ENCODE data around the gene RNU6-1. TPM values are rescaled to one million over a fixed set of nuclear protein-coding genes. Genes with fewer than 3 reads are reported as not detected.

Gene RNU6-1
- total and polyA plus RNA-seq, 12 donors: not detected

DNA sequence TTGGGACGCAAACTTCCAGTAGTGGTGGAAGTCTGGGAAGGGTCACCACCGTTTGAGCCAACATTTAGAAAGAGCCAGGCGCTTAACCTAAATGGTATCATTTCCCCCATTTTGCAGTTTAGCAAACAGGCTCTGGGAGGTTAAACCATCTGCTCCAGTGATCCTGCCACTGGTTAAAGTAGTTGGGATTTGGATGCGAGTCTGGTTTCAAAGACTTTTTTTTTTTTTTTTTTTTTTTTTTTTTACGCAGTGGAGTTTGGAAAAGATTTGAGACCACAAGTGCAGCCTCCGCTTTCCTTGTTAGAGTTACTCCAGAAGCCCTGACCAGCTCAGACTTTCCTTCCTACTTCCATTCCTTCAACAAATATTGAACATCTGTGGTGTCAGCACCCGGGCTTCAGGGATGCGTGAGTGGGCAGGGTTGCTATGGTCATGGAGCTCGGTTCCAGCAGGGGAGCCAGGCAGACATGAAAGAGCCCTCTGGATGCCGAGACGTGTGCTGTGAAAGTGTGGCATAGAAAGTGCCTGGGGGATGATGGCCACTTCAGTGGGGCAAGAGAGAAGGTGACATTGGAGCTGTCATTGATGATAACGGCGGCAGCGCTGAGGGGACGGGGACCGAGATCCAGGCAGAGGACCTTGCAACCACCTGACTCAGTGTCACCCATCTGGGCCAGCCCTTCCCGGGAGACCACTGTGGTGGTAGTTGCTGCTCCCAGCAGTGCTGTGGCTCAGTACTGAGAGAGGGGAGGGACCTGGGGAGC is 1.1 kb upstream of the RNU6-1 start:
- Histone ChIP-seq H3K4me1 (peaks cover 6 to 32% (median 22%) of the 10 kb centered on the region in 9 donors), H3K27me3 (peaks cover 0 to 5% (median 3%) of the 10 kb centered on the region in 7 donors), H3K27ac (peak overlapping the region; percentile 82 to 98 (median 96)), H3K9me3 (no peaks in the 10 kb centered on the region), H3K4me3 (peak overlapping the region; percentile 53 to 92 (median 88)), H3K36me3 (no peaks in the 10 kb centered on the region)
- TF ChIP-seq, protein P1, sequence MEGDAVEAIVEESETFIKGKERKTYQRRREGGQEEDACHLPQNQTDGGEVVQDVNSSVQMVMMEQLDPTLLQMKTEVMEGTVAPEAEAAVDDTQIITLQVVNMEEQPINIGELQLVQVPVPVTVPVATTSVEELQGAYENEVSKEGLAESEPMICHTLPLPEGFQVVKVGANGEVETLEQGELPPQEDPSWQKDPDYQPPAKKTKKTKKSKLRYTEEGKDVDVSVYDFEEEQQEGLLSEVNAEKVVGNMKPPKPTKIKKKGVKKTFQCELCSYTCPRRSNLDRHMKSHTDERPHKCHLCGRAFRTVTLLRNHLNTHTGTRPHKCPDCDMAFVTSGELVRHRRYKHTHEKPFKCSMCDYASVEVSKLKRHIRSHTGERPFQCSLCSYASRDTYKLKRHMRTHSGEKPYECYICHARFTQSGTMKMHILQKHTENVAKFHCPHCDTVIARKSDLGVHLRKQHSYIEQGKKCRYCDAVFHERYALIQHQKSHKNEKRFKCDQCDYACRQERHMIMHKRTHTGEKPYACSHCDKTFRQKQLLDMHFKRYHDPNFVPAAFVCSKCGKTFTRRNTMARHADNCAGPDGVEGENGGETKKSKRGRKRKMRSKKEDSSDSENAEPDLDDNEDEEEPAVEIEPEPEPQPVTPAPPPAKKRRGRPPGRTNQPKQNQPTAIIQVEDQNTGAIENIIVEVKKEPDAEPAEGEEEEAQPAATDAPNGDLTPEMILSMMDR (IDR thresholded peaks at IDR 0.05): no peak
- 7 to 8% methylated on average over 17 of the region's 17 CpGs for WGBS, 2 donors
- peak in 7 of 8 donors; percentile 3 to 25 (median 8) for ATAC-seq
- intact Hi-C loops (cut with DNase I): no loop called here
- no peak for DNase-seq

DNA sequence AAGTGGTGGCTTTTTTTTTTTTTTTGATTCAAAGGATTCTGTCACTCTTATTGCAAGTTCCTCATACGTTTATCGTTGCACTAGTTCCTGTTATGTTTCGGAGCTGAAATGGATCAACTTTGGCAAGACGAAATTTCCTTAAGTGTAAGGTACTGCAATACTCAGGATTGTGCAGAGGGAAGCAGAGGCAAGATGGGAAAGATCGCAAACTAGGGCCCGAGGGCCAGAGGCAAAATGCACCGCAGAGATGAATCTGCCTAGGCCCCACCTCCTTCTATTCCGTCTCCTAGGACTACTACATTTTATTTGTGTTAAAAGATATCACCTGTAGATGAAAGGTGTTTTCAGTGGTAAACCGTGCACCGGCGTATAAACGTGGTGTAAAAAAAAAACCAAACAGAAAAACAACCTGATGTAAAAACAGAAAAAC is 331 bp downstream of the RNU6-1 start:
- H3K27me3 ChIP-seq: peaks cover 1 to 19% (median 17%) of the 10 kb centered on the region in 7 donors
- H3K4me1 ChIP-seq: peaks cover 11 to 46% (median 36%) of the 10 kb centered on the region in 9 donors
- H3K36me3 ChIP-seq: no peaks in the 10 kb centered on the region
- H3K9me3 ChIP-seq: no peaks in the 10 kb centered on the region
- H3K27ac ChIP-seq: peak overlapping the region in 9 of 10 donors; percentile 94 to 98 (median 96)
- TF ChIP-seq, protein P1 (IDR thresholded peaks at IDR 0.05): no peak
- WGBS, 2 donors: 0 to 1% methylated on average over 12 of the region's 12 CpGs
- DNase-seq (no peak), ATAC-seq (peak in 5 of 8 donors; percentile 6 to 20 (median 16))
- H3K4me3 ChIP-seq: peak overlapping the region; percentile 8 to 92 (median 88)
- intact Hi-C loops (cut with DNase I): loop anchor here (2.0 to 10.0 kb wide), 10 partner anchors 65 to 895 kb away; partner anchors contain the start of genes C15orf61 (in 3 of the 10) and MAP2K5 (in 1 of the 10)

DNA sequence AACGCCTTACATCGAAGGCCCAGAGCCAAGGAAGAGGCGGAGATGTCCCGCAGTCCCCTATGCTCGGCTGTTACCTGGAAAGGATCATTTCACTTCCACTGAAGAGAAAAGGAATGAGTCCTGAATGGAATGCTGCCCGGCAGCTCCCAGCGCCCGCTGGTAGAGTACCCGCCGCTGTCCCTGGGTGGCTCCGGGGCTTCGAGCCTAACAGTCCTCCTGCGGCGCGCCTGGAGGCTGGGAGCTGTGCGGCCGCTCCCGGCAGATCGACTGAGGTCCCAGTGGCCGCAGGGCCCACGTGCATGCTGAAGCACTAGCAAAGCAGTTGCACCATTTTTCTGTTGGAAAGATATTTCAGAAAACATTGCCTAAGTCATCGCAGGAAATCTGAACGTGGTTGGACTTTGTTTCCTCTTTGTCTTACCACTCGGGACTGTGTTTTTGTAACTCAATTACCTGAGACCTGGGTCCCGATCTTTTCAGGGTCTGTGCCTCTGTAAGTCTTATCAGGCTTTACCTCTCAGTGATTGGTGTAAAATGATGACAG is 984 bp downstream of the RNU6-1 start:
- DNase-seq: peak in 1 of 2 donors; percentile 67
- WGBS, 2 donors: 8% methylated on average over 25 of the region's 25 CpGs
- intact Hi-C loops (cut with DNase I): loop anchor here (2.0 to 10.0 kb wide), 10 partner anchors 64 to 894 kb away; partner anchors contain the start of genes C15orf61 (in 3 of the 10) and MAP2K5 (in 1 of the 10)
- H3K9me3 ChIP-seq: no peaks in the 10 kb centered on the region
- TF ChIP-seq, protein P1 (IDR thresholded peaks at IDR 0.05): no peak
- peaks cover 8 to 26% (median 23%) of the 10 kb centered on the region in 7 donors for H3K27me3 ChIP-seq
- peak in 7 of 8 donors; percentile 18 to 60 (median 50) for ATAC-seq
- H3K27ac ChIP-seq: peak overlapping the region in 9 of 10 donors; percentile 25 to 98 (median 95)
- H3K4me3 ChIP-seq: peak overlapping the region in 9 of 10 donors; percentile 69 to 92 (median 89)
- no peaks in the 10 kb centered on the region for H3K36me3 ChIP-seq
- peaks cover 17 to 52% (median 42%) of the 10 kb centered on the region in 9 donors for H3K4me1 ChIP-seq

DNA sequence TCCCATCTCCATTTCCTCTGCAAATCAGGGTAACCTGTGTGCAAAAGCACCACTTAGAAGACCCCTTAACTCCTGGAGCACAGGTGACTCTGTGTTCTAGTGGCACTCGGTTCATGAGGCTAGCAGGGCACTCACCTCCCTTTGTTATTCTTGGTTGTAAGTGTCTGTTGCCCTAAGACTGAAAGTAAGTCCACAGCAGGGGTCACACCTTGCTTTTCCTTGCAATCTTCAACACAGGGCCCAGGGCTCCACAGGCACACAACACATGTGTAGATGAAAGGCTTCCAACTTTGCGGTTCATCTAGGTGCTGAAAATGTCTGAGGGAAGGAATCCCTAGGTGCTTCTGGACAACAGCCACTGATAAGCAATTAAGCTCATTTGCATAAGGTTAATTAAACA is 2.9 kb downstream of the RNU6-1 start:
- Histone ChIP-seq H3K36me3 (no peaks in the 10 kb centered on the region), H3K27me3 (peaks cover 18 to 45% (median 43%) of the 10 kb centered on the region in 7 donors), H3K9me3 (no peaks in the 10 kb centered on the region), H3K4me1 (peaks cover 21 to 69% (median 56%) of the 10 kb centered on the region in 9 donors), H3K27ac (no peak overlapping the region), H3K4me3 (no peak overlapping the region)
- WGBS, 2 donors: 74 to 75% methylated on average over 2 of the region's 2 CpGs
- intact Hi-C loops (cut with DNase I): loop anchor here (1.0 to 10.0 kb wide), 13 partner anchors 62 to 892 kb away; partner anchors contain the start of genes C15orf61 (in 3 of the 10) and MAP2K5 (in 1 of the 10)
- TF ChIP-seq, protein P1 (IDR thresholded peaks at IDR 0.05): no peak
- DNase-seq (no peak), ATAC-seq (no peak)

All from heart right ventricle (tissue), 16 donors.